SU-DHL-6 (cell line): ENCODE results near the gene HBA1.

ENCODE experiments used
- H2AFZ ChIP-seq: fragments of 200-600 bp; sonication (generic); 2 replicates; pipeline ENCODE4 v1.6.1; 2014; ENCODE audit warnings: low read depth, mild to moderate bottlenecking, moderate library complexity, mixed read lengths, antibody characterized with exemption, low read length; ENCODE audit not compliant: severe bottlenecking
- H3F3A ChIP-seq: fragments of 200-600 bp; shearing (Covaris generic); 2 replicates; pipeline ENCODE4 v1.6.0; 2016; ENCODE audit warnings: antibody characterized with exemption, mild to moderate bottlenecking; ENCODE audit not compliant: insufficient read depth
- H3K27ac ChIP-seq: fragments of 200-600 bp; sonication (generic); 2 replicates; pipeline ENCODE4 v1.5.1; 2016; ENCODE audit warnings: low read depth, mild to moderate bottlenecking, low read length, moderate library complexity, mixed read lengths
- H3K27me3 ChIP-seq: fragments of 200-600 bp; sonication (generic), shearing (Covaris generic); 2 replicates; pipeline ENCODE4 v1.6.0; 2014; ENCODE audit warnings: mild to moderate bottlenecking, low read length
- H3K36me3 ChIP-seq: fragments of 200-600 bp; sonication (generic); 2 replicates; pipeline ENCODE4 v1.6.1; 2014; ENCODE audit warnings: mild to moderate bottlenecking, low read length, mixed read lengths
- H3K4me2 ChIP-seq: fragments of 300-600, 200-600 bp; shearing (Covaris generic), sonication (generic); 2 replicates; pipeline ENCODE4 v1.6.0; 2014; ENCODE audit warnings: low read length, low read depth, mild to moderate bottlenecking; ENCODE audit not compliant: poor library complexity, severe bottlenecking
- H3K4me3 ChIP-seq: fragments of 200-600 bp; sonication (generic); 2 replicates; pipeline ENCODE4 v1.5.1; 2014; ENCODE audit warnings: antibody characterized with exemption, low read length, mild to moderate bottlenecking, mixed read lengths; ENCODE audit not compliant: insufficient read depth, poor library complexity, severe bottlenecking
- H3K79me2 ChIP-seq: fragments of 200-600 bp; sonication (generic); 2 replicates; pipeline ENCODE4 v1.6.1; 2014; ENCODE audit warnings: mild to moderate bottlenecking, low read length, moderate library complexity; ENCODE audit not compliant: insufficient read depth
- H3K9ac ChIP-seq: fragments of 200-600 bp; sonication (generic); 2 replicates; pipeline ENCODE4 v1.7.0; 2014; ENCODE audit warnings: mild to moderate bottlenecking, low read length
- H3K9me2 ChIP-seq: fragments of 200-600 bp; sonication (generic); replicated peaks from 2 replicates; pipeline ENCODE4 v1.6.1; 2014; ENCODE audit warnings: low read length; ENCODE audit not compliant: insufficient read depth
- H3K9me3 ChIP-seq: fragments of 200-600 bp; sonication (generic); 2 replicates; pipeline ENCODE4 v1.6.1; 2014; ENCODE audit warnings: low read length, mixed read lengths; ENCODE audit not compliant: insufficient read depth
- H4K20me1 ChIP-seq: fragments of 200-600 bp; sonication (generic); 2 replicates; pipeline ENCODE4 v1.6.1; 2014; ENCODE audit warnings: low read depth, mild to moderate bottlenecking, antibody characterized with exemption, low read length, moderate library complexity, mixed read lengths
- CTCF ChIP-seq: fragments of 200-600 bp; sonication (generic); IDR thresholded peaks from one replicate; pipeline ENCODE4 v1.5.1; 2017; ENCODE audit warnings: antibody characterized with exemption, mild to moderate bottlenecking, low read length, moderate library complexity; ENCODE audit not compliant: insufficient read depth, poor library complexity, severe bottlenecking
- EZH2phosphoT487 ChIP-seq: fragments of 200-600 bp; sonication (generic), shearing (Covaris generic); conservative IDR thresholded peaks from 2 replicates; pipeline ENCODE4 v1.6.1; 2018; ENCODE audit warnings: mild to moderate bottlenecking, antibody characterized with exemption, low read length, moderate library complexity, mixed read lengths

Gene HBA1

GRCh38 chr16:180681-181564 lies 4.4 kb downstream of the HBA1 start:
- Histone ChIP-seq H4K20me1 (no peaks in the 10 kb centered on the region), H3K9ac (peak overlapping the region; percentile 18; the same call in 1 of the 2 replicates), H3K79me2 (no peaks in the 10 kb centered on the region), H3K27ac (no peak overlapping the region), H3K4me2 (peak overlapping the region; percentile 38), H3K36me3 (no peaks in the 10 kb centered on the region), H3K4me3 (no peak overlapping the region), H3K9me2 (no peaks in the 10 kb centered on the region), H3K9me3 (no peaks in the 10 kb centered on the region), H3K27me3 (no peaks in the 10 kb centered on the region), H2AFZ (no peak overlapping the region), H3F3A (0 out of 2 replicates have a peak, but pooled peaks cover 5% of the 10 kb centered on the region)
- no peak for TF ChIP-seq CTCF
- TF ChIP-seq EZH2phosphoT487 = no peak

GRCh38 chr16:181565-182021 lies 5.1 kb downstream of the HBA1 start:
- Histone ChIP-seq H3K4me2 (no peak overlapping the region), H3K9me3 (no peaks in the 10 kb centered on the region), H3K9ac (peak overlapping the region; percentile 18; the same call in 1 of the 2 replicates), H3K4me3 (no peak overlapping the region), H3K9me2 (no peaks in the 10 kb centered on the region), H3F3A (0 out of 2 replicates have a peak, but pooled peaks cover 5% of the 10 kb centered on the region), H3K27ac (no peak overlapping the region), H3K36me3 (no peaks in the 10 kb centered on the region), H2AFZ (no peak overlapping the region), H3K79me2 (no peaks in the 10 kb centered on the region), H3K27me3 (no peaks in the 10 kb centered on the region), H4K20me1 (no peaks in the 10 kb centered on the region)
- peak; percentile 84 for TF ChIP-seq CTCF
- no peak for TF ChIP-seq EZH2phosphoT487

- H3K9me2 ChIP-seq = no peaks in the 10 kb centered on the region
- H3K9me3 ChIP-seq = no peaks in the 10 kb centered on the region
- H3K79me2 ChIP-seq = no peaks in the 10 kb centered on the region
- H3K4me2 ChIP-seq = no peak overlapping the region
- H3F3A ChIP-seq = 0 out of 2 replicates have a peak, but pooled peaks cover 5% of the 10 kb centered on the region
- no peak overlapping the region for H3K9ac ChIP-seq
- no peaks in the 10 kb centered on the region for H4K20me1 ChIP-seq
- H3K36me3 ChIP-seq = no peaks in the 10 kb centered on the region
- TF ChIP-seq EZH2phosphoT487 (no peak), CTCF (no peak)
- no peak overlapping the region for H3K27ac ChIP-seq
- no peak overlapping the region for H3K4me3 ChIP-seq
- no peak overlapping the region for H2AFZ ChIP-seq
- H3K27me3 ChIP-seq = no peaks in the 10 kb centered on the region
Observed at GRCh38 chr16:183005-183404, 6.5 kb downstream of the HBA1 start.
